Calu3 (cell line): ENCODE results near the gene LRRC46. TPM values are rescaled to one million over a fixed set of nuclear protein-coding genes. Genes with fewer than 3 reads are reported as not detected.

Experiments
- BruUV-seq: library from RNA; stranded (reverse); fragments of 400-500 nt; replicated peaks from 2 replicates; lab custom pipeline; 2021; lab: Mats Ljungman, UMichigan
- CTCF ChIA-PET: fragments of 300-600 bp; sonication (Branson Sonifier 250); formaldehyde crosslinking; loops from one replicate; lab custom pipeline; 2022; ENCODE audit warnings: antibody characterized with exemption; lab: Charles Lee
- DNase-seq: peaks from one replicate; pipeline ENCODE4 v3.0.0; 2022
- H3K27ac Mint-ChIP-seq: one replicate; pipeline ENCODE4 v1.8.0; 2022; ENCODE audit warnings: mixed read lengths; ENCODE audit not compliant: unreplicated experiment
- H3K27me3 Mint-ChIP-seq: one replicate; pipeline ENCODE4 v1.8.0; 2022; ENCODE audit warnings: mixed read lengths; ENCODE audit not compliant: unreplicated experiment
- H3K36me3 Mint-ChIP-seq: one replicate; pipeline ENCODE4 v1.8.0; 2022; ENCODE audit warnings: mild to moderate bottlenecking, moderate library complexity, mixed read lengths; ENCODE audit not compliant: insufficient read depth, unreplicated experiment
- H3K4me1 Mint-ChIP-seq: one replicate; pipeline ENCODE4 v1.8.0; 2022; ENCODE audit warnings: mild to moderate bottlenecking, low read depth, mixed read lengths; ENCODE audit not compliant: unreplicated experiment
- H3K4me3 Mint-ChIP-seq: one replicate; pipeline ENCODE4 v1.8.0; 2022; ENCODE audit warnings: mild to moderate bottlenecking, low read depth, moderate library complexity, mixed read lengths; ENCODE audit not compliant: unreplicated experiment
- H3K9me3 Mint-ChIP-seq: one replicate; pipeline ENCODE4 v1.8.0; 2022; ENCODE audit warnings: low read depth, mixed read lengths; ENCODE audit not compliant: unreplicated experiment
- intact Hi-C: fragments of 100-400 bp; cut with micrococcal nuclease; formaldehyde crosslinking; loops from one replicate; pipeline ENCODE4 v1.10.0; 2022; ENCODE audit not compliant: unreplicated experiment
- total RNA-seq: library from RNA; stranded (reverse); gene quantifications from 2 replicates; pipeline ENCODE4 v1.2.3, GENCODE V29; 2022
- TF ChIP-seq, protein P1 (sequence below): fragments of 200-600 bp; IDR thresholded peaks from one replicate; pipeline ENCODE4 v1.8.0; 2022; ENCODE audit warnings: antibody characterized with exemption; ENCODE audit not compliant: unreplicated experiment

Gene LRRC46
- total RNA-seq, 1 experiment from 2014 or later: 2.9 TPM

DNA sequence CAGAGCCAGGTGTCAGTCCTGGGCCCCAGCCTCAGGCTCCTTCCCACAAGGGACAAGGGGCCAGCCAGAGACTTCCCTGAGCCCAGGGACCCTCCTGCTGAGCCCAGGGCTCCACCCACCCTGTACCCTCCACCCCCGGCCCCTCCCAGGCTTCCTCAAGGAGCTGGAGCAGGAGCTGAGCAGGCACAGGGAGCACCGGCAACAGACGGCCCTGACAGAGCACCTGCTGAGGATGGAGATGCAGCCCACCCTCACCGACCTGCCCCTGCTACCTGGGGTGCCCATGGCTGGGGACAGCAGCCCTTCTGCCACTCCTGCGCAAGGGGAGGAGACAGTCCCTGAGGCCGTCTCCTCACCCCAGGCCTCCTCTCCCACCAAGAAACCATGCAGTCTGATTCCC, 5.1 kb downstream of the LRRC46 start:
- no TSS peak for BruUV-seq
- Mint-ChIP-seq H3K4me3 (no peak overlapping the region), H3K4me1 (peaks cover 13% of the 10 kb centered on the region), H3K36me3 (peaks cover 36% of the 10 kb centered on the region), H3K27me3 (no peaks in the 10 kb centered on the region), H3K27ac (no peak overlapping the region), H3K9me3 (no peaks in the 10 kb centered on the region)
- CTCF ChIA-PET: interaction anchor here (0.9 to 1.5 kb wide), 2 partner anchors 15 to 50 kb away, joined by 3 read pairs; partner anchors contain the start of gene OSBPL7
- TF ChIP-seq, protein P1, sequence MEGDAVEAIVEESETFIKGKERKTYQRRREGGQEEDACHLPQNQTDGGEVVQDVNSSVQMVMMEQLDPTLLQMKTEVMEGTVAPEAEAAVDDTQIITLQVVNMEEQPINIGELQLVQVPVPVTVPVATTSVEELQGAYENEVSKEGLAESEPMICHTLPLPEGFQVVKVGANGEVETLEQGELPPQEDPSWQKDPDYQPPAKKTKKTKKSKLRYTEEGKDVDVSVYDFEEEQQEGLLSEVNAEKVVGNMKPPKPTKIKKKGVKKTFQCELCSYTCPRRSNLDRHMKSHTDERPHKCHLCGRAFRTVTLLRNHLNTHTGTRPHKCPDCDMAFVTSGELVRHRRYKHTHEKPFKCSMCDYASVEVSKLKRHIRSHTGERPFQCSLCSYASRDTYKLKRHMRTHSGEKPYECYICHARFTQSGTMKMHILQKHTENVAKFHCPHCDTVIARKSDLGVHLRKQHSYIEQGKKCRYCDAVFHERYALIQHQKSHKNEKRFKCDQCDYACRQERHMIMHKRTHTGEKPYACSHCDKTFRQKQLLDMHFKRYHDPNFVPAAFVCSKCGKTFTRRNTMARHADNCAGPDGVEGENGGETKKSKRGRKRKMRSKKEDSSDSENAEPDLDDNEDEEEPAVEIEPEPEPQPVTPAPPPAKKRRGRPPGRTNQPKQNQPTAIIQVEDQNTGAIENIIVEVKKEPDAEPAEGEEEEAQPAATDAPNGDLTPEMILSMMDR: no peak
- intact Hi-C loops: no loop called here
- no peak for DNase-seq

DNA sequence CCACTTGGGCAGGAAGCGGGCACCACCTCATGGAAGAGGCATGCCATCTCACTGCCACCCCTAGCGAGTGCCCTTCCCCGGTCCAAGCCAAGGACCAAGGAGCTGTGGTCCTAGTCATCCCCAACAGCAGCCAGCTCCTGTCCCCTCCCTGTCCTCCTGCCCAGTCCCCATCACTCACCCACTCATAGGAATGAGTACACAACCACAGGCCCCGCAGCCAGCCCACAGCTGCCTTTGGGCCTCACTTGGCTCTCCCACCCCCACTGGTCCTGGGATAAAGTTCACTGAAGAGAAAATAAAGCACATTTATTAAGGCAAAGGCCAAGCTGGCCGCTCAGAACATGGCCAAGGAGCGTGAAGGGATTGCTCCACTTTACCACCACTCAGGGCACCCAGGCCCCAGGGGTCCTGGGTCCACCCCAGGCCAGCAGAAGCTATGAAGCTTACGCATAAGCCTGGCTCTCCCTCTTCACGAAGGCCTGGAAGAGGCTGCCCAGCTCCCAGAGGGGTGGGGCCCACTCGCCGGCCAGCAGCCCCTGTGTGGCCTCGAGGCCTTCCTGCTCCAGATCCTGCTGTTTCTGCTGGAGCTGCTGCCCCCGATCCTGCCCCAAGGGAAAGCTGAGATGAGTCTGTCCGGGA, 6.0 kb downstream of the LRRC46 start:
- intact Hi-C loops: no loop called here
- no peak overlapping the region for H3K27ac Mint-ChIP-seq
- no peaks in the 10 kb centered on the region for H3K27me3 Mint-ChIP-seq
- H3K4me1 Mint-ChIP-seq: peaks cover 15% of the 10 kb centered on the region
- TF ChIP-seq, protein P1: no peak
- H3K4me3 Mint-ChIP-seq: no peak overlapping the region
- no TSS peak for BruUV-seq
- CTCF ChIA-PET: interaction anchor here (0.9 to 1.5 kb wide), 4 partner anchors 10 to 52 kb away, joined by 3 read pairs; partner anchors contain the start of gene OSBPL7
- H3K36me3 Mint-ChIP-seq: peaks cover 28% of the 10 kb centered on the region
- H3K9me3 Mint-ChIP-seq: no peaks in the 10 kb centered on the region
- no peak for DNase-seq

DNA sequence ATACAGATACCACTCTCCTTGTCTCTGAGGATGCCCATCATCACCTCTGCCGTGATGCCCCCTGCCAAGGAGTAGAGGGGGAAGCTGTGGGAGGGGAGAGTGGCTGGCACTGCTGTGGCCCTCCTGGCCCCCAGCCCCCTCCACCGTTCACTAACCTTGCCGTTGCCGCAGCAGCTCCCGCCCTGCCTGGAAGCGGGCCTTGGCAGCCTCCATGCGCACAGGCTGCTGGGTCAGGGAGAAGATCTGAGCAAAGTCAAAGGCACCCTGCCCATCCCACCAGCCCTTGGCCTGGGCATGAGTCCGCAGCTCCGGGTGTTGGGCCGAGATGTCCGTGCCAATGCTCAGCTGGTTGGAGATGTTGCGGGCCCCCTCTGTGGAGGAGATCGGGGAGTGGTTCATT, 7.2 kb downstream of the LRRC46 start:
- Mint-ChIP-seq H3K27ac (no peak overlapping the region), H3K36me3 (peaks cover 23% of the 10 kb centered on the region), H3K27me3 (no peaks in the 10 kb centered on the region), H3K4me3 (no peak overlapping the region), H3K9me3 (no peaks in the 10 kb centered on the region), H3K4me1 (peaks cover 26% of the 10 kb centered on the region)
- no peak for DNase-seq
- no TSS peak for BruUV-seq
- CTCF ChIA-PET: no interaction called here
- intact Hi-C loops: no loop called here
- TF ChIP-seq, protein P1: no peak

DNA sequence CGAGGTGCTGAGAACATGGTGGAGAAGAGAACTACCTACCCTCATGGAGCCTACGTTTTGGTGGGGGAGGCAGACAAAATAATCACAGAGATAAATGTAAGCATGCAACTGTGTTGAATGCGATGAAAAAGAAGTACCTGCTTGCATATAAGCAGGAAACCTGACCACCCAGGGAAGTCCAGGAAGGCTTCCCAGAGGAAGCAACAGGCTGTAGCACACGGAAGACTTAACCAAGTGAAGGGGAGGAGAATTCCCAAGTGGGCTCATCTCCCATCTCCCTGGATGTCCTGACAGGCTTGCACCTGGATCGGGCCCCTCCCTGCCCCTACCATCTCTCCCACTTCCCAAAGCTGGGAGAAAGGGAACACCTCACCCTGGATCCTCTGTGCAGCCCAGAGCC, 7.6 kb downstream of the LRRC46 start:
- intact Hi-C loops: no loop called here
- CTCF ChIA-PET: interaction anchor here (7.5 kb wide), 1 partner anchor 51 kb away, joined by 137 read pairs; no protein-coding TSS in a partner anchor
- TF ChIP-seq, protein P1: no peak
- H3K4me1 Mint-ChIP-seq: peaks cover 26% of the 10 kb centered on the region
- H3K9me3 Mint-ChIP-seq: no peaks in the 10 kb centered on the region
- no TSS peak for BruUV-seq
- H3K27ac Mint-ChIP-seq: no peak overlapping the region
- peaks cover 23% of the 10 kb centered on the region for H3K36me3 Mint-ChIP-seq
- no peak for DNase-seq
- H3K27me3 Mint-ChIP-seq: no peaks in the 10 kb centered on the region
- H3K4me3 Mint-ChIP-seq: peak overlapping the region; percentile 92
